Lung (tissue), 12 donors: Measurements from ENCODE around the gene SGCG. TPM values are rescaled to one million over a fixed set of nuclear protein-coding genes. Genes with fewer than 3 reads are reported as not detected.

Experiments used
- ATAC-seq: fragments of 200-7000 bp; cut with Tn5 transposase; one replicate; pipeline ENCODE4 v1.9.1; 2020; ENCODE audit warnings: moderate number of reproducible peaks; ENCODE audit not compliant: insufficient read depth, low FRiP score
- DNase-seq, 3 donors: peaks; one replicate each; pipeline ENCODE4 v3.0.0-alpha.2; 2013 to 2017
- H3K27ac ChIP-seq, 2 donors: one replicate each; pipeline ENCODE4 v1.5.1; 2013; ENCODE audit warnings: mild to moderate bottlenecking in 2 of 2, moderate library complexity in 2 of 2, control low read depth in 1 of 2, inconsistent platforms in 1 of 2, low read depth in 1 of 2, low read length in 1 of 2
- H3K27me3 ChIP-seq, 3 donors: one replicate each; pipeline ENCODE4 v1.5.1; 2013; ENCODE audit warnings: low read length in 2 of 3; ENCODE audit not compliant: control insufficient read depth in 3 of 3, insufficient read depth in 3 of 3
- H3K36me3 ChIP-seq, 4 donors: one replicate each; pipeline ENCODE4 v1.5.1; 2013; ENCODE audit warnings: low read length in 4 of 4, mild to moderate bottlenecking in 1 of 4, moderate library complexity in 1 of 4; ENCODE audit not compliant: control insufficient read depth in 4 of 4, insufficient read depth in 4 of 4
- H3K4me1 ChIP-seq, 5 donors: one replicate each; pipeline ENCODE4 v1.5.1; 2013; ENCODE audit warnings: low read length in 5 of 5, mild to moderate bottlenecking in 2 of 5, moderate library complexity in 1 of 5; ENCODE audit not compliant: control insufficient read depth in 5 of 5, insufficient read depth in 5 of 5
- H3K4me3 ChIP-seq: one replicate; pipeline ENCODE4 v1.5.1; 2013; ENCODE audit warnings: mild to moderate bottlenecking, control low read depth, moderate library complexity
- H3K9ac ChIP-seq, 2 donors: one replicate each; pipeline ENCODE4 v1.5.1; 2013; ENCODE audit warnings: low read length in 2 of 2, control low read depth in 1 of 2; ENCODE audit not compliant: insufficient read depth in 1 of 2
- H3K9me3 ChIP-seq, 4 donors: one replicate each; pipeline ENCODE4 v1.5.1; 2013; ENCODE audit warnings: low read length in 3 of 4, mild to moderate bottlenecking in 1 of 4, moderate library complexity in 1 of 4; ENCODE audit not compliant: control insufficient read depth in 4 of 4, insufficient read depth in 3 of 4
- WGBS, 2 donors: extraction: QIAGEN DNeasy Blood & Tissue Kit; methylation state at CpG; one replicate each; pipeline ENCODE4 v1.1.7; 2013; 5-methylcytosine and 5-hydroxymethylcytosine counted together
- polyA plus RNA-seq, 2 donors: library from polyadenylated mRNA; stranded (reverse); fragments of 200-250 nt; gene quantifications; one replicate each; pipeline ENCODE4 v1.2.1, GENCODE V29; 2013
- total RNA-seq, 2 donors: library from RNA; depleted of rRNA in 1 of 2; stranded (reverse); fragments of >200 nt in 1 of 2; gene quantifications; one replicate each; pipeline ENCODE4 v1.2.1, GENCODE V29; 2014 to 2021
- TF ChIP-seq, protein P1 (sequence below): IDR thresholded peaks from 2 replicates; pipeline ENCODE4 v1.5.1; 2012; ENCODE audit warnings: mild to moderate bottlenecking; ENCODE audit errors: control extremely low read depth, extremely low read depth
- donor health status: control.
- donor health status: control.
- donor health status: Bipolar disorder and iron deficiency.
- donor health status: healthy.
- donor health status: DM: yes; HTN: yes; CAD: no.

The SGCG gene
- total and polyA plus RNA-seq, 4 donors: 0.41 to 5.5 (median 1.8) TPM

- ATAC-seq (no peak), DNase-seq (peak; percentile 65 to 84 (median 82))
- Histone ChIP-seq H3K4me3 (no peak overlapping the region), H3K9me3 (peaks cover 0 to 5% (median 1%) of the 10 kb centered on the region in 4 donors), H3K27me3 (peaks cover 0 to 13% (median 6%) of the 10 kb centered on the region in 3 donors), H3K4me1 (peaks cover 0 to 9% (median 0%) of the 10 kb centered on the region in 5 donors), H3K9ac (peak overlapping the region in 1 of 2 donors; percentile 14), H3K27ac (no peak overlapping the region), H3K36me3 (no peaks in the 10 kb centered on the region)
- 8 to 10% methylated on average over 24 to 25 of the region's 25 CpGs for WGBS, 2 donors
- TF ChIP-seq, protein P1, sequence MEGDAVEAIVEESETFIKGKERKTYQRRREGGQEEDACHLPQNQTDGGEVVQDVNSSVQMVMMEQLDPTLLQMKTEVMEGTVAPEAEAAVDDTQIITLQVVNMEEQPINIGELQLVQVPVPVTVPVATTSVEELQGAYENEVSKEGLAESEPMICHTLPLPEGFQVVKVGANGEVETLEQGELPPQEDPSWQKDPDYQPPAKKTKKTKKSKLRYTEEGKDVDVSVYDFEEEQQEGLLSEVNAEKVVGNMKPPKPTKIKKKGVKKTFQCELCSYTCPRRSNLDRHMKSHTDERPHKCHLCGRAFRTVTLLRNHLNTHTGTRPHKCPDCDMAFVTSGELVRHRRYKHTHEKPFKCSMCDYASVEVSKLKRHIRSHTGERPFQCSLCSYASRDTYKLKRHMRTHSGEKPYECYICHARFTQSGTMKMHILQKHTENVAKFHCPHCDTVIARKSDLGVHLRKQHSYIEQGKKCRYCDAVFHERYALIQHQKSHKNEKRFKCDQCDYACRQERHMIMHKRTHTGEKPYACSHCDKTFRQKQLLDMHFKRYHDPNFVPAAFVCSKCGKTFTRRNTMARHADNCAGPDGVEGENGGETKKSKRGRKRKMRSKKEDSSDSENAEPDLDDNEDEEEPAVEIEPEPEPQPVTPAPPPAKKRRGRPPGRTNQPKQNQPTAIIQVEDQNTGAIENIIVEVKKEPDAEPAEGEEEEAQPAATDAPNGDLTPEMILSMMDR: peak; percentile 5
Measured at GRCh38 chr13:23159205-23159759, 21.5 kb upstream of the SGCG start.

DNA sequence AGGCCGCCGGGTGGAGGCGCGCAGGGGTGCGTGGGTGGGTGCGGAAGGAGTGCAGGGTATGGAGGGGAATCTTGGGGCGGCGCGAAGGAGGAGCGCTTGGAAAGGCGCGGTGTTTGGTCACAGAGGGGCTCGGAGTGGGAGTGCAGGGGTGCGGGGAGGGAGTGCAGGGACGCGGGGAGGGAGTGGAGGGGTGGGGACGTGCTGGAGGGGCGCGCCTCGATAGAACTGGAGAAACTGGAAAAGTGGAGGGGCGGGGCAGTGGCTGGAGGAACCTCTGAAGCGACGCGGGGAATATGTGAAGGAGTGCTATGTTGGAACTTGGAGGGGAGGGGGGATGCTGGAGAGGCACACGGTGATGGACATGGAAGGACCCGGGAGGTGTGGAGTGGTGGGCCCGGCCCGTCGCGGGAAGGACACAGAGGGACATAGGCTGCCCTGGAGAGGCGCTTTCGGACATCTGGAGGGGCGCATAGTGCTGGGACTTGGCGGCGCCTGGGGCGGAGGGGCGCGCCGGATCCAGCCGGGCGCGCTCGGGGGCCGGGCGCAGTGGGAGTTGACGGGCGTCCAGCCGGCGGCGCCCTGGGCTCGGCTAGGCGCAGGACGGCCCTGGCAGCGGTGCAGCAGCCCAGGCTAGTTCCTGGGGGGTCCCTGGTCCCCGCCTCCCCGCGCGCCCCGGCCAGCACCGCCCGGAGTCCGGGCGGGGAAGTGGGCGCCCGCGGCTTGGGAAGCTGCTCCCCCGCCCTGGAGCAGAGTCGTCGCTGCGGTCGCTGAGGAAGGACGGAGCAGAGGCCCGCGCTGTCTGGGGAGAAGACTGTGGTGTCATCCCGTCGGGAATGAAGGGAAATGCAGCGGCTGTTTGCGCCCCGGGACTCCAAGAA lies 20.8 kb upstream of the SGCG start:
- peaks cover 0 to 13% (median 6%) of the 10 kb centered on the region in 3 donors for H3K27me3 ChIP-seq
- peaks cover 0 to 5% (median 0%) of the 10 kb centered on the region in 4 donors for H3K9me3 ChIP-seq
- peaks cover 0 to 9% (median 0%) of the 10 kb centered on the region in 5 donors for H3K4me1 ChIP-seq
- H3K36me3 ChIP-seq: no peaks in the 10 kb centered on the region
- no peak for ATAC-seq
- H3K9ac ChIP-seq: peak overlapping the region in 1 of 2 donors; percentile 86
- peak; percentile 70 to 81 (median 78) for DNase-seq
- 1 to 2% methylated on average over 58 to 79 of the region's 79 CpGs for WGBS, 2 donors
- TF ChIP-seq, protein P1: no peak
- peak overlapping the region; percentile 13 for H3K4me3 ChIP-seq
- no peak overlapping the region for H3K27ac ChIP-seq

- TF ChIP-seq, protein P1: no peak
- peak overlapping the region in 1 of 2 donors; percentile 86 for H3K9ac ChIP-seq
- no peak overlapping the region for H3K27ac ChIP-seq
- H3K9me3 ChIP-seq: peaks cover 0 to 5% (median 0%) of the 10 kb centered on the region in 4 donors
- peaks cover 0 to 13% (median 6%) of the 10 kb centered on the region in 3 donors for H3K27me3 ChIP-seq
- ATAC-seq (no peak), DNase-seq (peak; percentile 28 to 84 (median 75))
- peaks cover 0 to 9% (median 0%) of the 10 kb centered on the region in 5 donors for H3K4me1 ChIP-seq
- H3K36me3 ChIP-seq: no peaks in the 10 kb centered on the region
- WGBS, 2 donors: 34 to 35% methylated on average over 19 of the region's 19 CpGs
- H3K4me3 ChIP-seq: peak overlapping the region; percentile 3
Measured at GRCh38 chr13:23160638-23161480, 19.9 kb upstream of the SGCG start.
